ENCODE data around the gene VIPAS39. TPM values are rescaled to one million over a fixed set of nuclear protein-coding genes. Genes with fewer than 3 reads are reported as not detected.

Gene VIPAS39
- total and polyA plus RNA-seq, 4 donors: 7.7 to 22.8 (median 14.1) TPM

- DNase-seq (no peak), ATAC-seq (ENCODE audit: insufficient read depth, low FRiP score) (no peak)
- H3K9ac ChIP-seq (ENCODE audit: insufficient read depth in 1 of 2, low read length in 2 of 2): peak overlapping the region; percentile 82 to 93
- H3K9me3 ChIP-seq (ENCODE audit: control insufficient read depth in 4 of 4, insufficient read depth in 3 of 4, low read length in 3 of 4): no peaks in the 10 kb centered on the region
- no peaks in the 10 kb centered on the region for H3K27me3 ChIP-seq (ENCODE audit: control insufficient read depth in 3 of 3, insufficient read depth in 3 of 3, low read length in 2 of 3)
- no peak overlapping the region for H3K27ac ChIP-seq (ENCODE audit: low read depth in 1 of 2, low read length in 1 of 2)
- H3K4me1 ChIP-seq (ENCODE audit: control insufficient read depth in 5 of 5, insufficient read depth in 5 of 5, low read length in 5 of 5): peaks cover 0 to 22% (median 7%) of the 10 kb centered on the region in 5 donors
- no peak overlapping the region for H3K4me3 ChIP-seq
- peaks cover 2 to 23% (median 16%) of the 10 kb centered on the region in 4 donors for H3K36me3 ChIP-seq (ENCODE audit: control insufficient read depth in 4 of 4, insufficient read depth in 4 of 4, low read length in 4 of 4)
- WGBS, 2 donors: 76 to 85% methylated on average over 2 of the region's 2 CpGs
- TF ChIP-seq CTCF (IDR thresholded peaks at IDR 0.05; ENCODE audit: control extremely low read depth, extremely low read depth): no peak
Measured at GRCh38 chr14:77455966-77456640, 1.3 kb downstream of the VIPAS39 start.

GRCh38 chr14:77442196-77442595, 15.2 kb downstream of the VIPAS39 start:
- no peaks in the 10 kb centered on the region for H3K4me1 ChIP-seq (ENCODE audit: control insufficient read depth in 5 of 5, insufficient read depth in 5 of 5, low read length in 5 of 5)
- no peak for DNase-seq
- 97 to 100% methylated on average over 2 of the region's 2 CpGs for WGBS, 2 donors
- H3K27me3 ChIP-seq (ENCODE audit: control insufficient read depth in 3 of 3, insufficient read depth in 3 of 3, low read length in 2 of 3): no peaks in the 10 kb centered on the region
- no peaks in the 10 kb centered on the region for H3K9me3 ChIP-seq (ENCODE audit: control insufficient read depth in 4 of 4, insufficient read depth in 3 of 4, low read length in 3 of 4)
- H3K4me3 ChIP-seq: no peak overlapping the region
- no peak overlapping the region for H3K9ac ChIP-seq (ENCODE audit: insufficient read depth in 1 of 2, low read length in 2 of 2)
- peaks cover 11 to 41% (median 32%) of the 10 kb centered on the region in 4 donors for H3K36me3 ChIP-seq (ENCODE audit: control insufficient read depth in 4 of 4, insufficient read depth in 4 of 4, low read length in 4 of 4)
- no peak for ATAC-seq (ENCODE audit: insufficient read depth, low FRiP score)
- no peak for TF ChIP-seq CTCF (IDR thresholded peaks at IDR 0.05; ENCODE audit: control extremely low read depth, extremely low read depth)
- H3K27ac ChIP-seq (ENCODE audit: low read depth in 1 of 2, low read length in 1 of 2): no peak overlapping the region

- DNase-seq (no peak), ATAC-seq (ENCODE audit: insufficient read depth, low FRiP score) (no peak)
- Histone ChIP-seq H3K27ac (ENCODE audit: low read depth in 1 of 2, low read length in 1 of 2) (no peak overlapping the region), H3K27me3 (ENCODE audit: control insufficient read depth in 3 of 3, insufficient read depth in 3 of 3, low read length in 2 of 3) (no peaks in the 10 kb centered on the region), H3K4me3 (no peak overlapping the region), H3K4me1 (ENCODE audit: control insufficient read depth in 5 of 5, insufficient read depth in 5 of 5, low read length in 5 of 5) (no peaks in the 10 kb centered on the region), H3K9ac (ENCODE audit: insufficient read depth in 1 of 2, low read length in 2 of 2) (no peak overlapping the region), H3K9me3 (ENCODE audit: control insufficient read depth in 4 of 4, insufficient read depth in 3 of 4, low read length in 3 of 4) (no peaks in the 10 kb centered on the region), H3K36me3 (ENCODE audit: control insufficient read depth in 4 of 4, insufficient read depth in 4 of 4, low read length in 4 of 4) (peaks cover 25 to 52% (median 43%) of the 10 kb centered on the region in 4 donors)
- WGBS, 2 donors: 94 to 97% methylated on average over 4 of the region's 4 CpGs
- TF ChIP-seq CTCF (IDR thresholded peaks at IDR 0.05; ENCODE audit: control extremely low read depth, extremely low read depth): no peak
Measured at GRCh38 chr14:77439861-77440260, 17.5 kb downstream of the VIPAS39 start.

GRCh38 chr14:77438596-77438995, 18.8 kb downstream of the VIPAS39 start:
- H3K9me3 ChIP-seq (ENCODE audit: control insufficient read depth in 4 of 4, insufficient read depth in 3 of 4, low read length in 3 of 4): no peaks in the 10 kb centered on the region
- H3K27me3 ChIP-seq (ENCODE audit: control insufficient read depth in 3 of 3, insufficient read depth in 3 of 3, low read length in 2 of 3): no peaks in the 10 kb centered on the region
- DNase-seq: no peak
- TF ChIP-seq CTCF (IDR thresholded peaks at IDR 0.05; ENCODE audit: control extremely low read depth, extremely low read depth): no peak
- no peaks in the 10 kb centered on the region for H3K4me1 ChIP-seq (ENCODE audit: control insufficient read depth in 5 of 5, insufficient read depth in 5 of 5, low read length in 5 of 5)
- peaks cover 27 to 53% (median 45%) of the 10 kb centered on the region in 4 donors for H3K36me3 ChIP-seq (ENCODE audit: control insufficient read depth in 4 of 4, insufficient read depth in 4 of 4, low read length in 4 of 4)
- WGBS, 2 donors: 97 to 100% methylated on average over 1 of the region's 1 CpG
- no peak overlapping the region for H3K9ac ChIP-seq (ENCODE audit: insufficient read depth in 1 of 2, low read length in 2 of 2)
- H3K4me3 ChIP-seq: no peak overlapping the region
- no peak overlapping the region for H3K27ac ChIP-seq (ENCODE audit: low read depth in 1 of 2, low read length in 1 of 2)
- no peak for ATAC-seq (ENCODE audit: insufficient read depth, low FRiP score)
